ENCODE results near the gene RAB7B. TPM values are rescaled to one million over a fixed set of nuclear protein-coding genes. Genes with fewer than 3 reads are reported as not detected.
A peak's percentile ranks its signal among the peaks of the same experiment; 100 is the strongest.

RAB7B gene
- polyA plus RNA-seq, 1 donor: 5.4 TPM

GRCh38 chr1:206010060-206010459 lies 6.9 kb upstream of the RAB7B start:
- no peaks in the 10 kb centered on the region for H3K9me3 ChIP-seq (ENCODE audit: control insufficient read depth, low read depth, low read length)
- H3K36me3 ChIP-seq (ENCODE audit: control insufficient read depth, insufficient read depth, low read length): no peaks in the 10 kb centered on the region
- H3K4me3 ChIP-seq (ENCODE audit: low read length): no peak overlapping the region
- DNase-seq: no peak
- no peaks in the 10 kb centered on the region for H3K27me3 ChIP-seq (ENCODE audit: control insufficient read depth, insufficient read depth, low read length)
- H3K4me1 ChIP-seq (ENCODE audit: control insufficient read depth, insufficient read depth, low read length): peaks cover 4% of the 10 kb centered on the region
- no peak overlapping the region for H3K27ac ChIP-seq (ENCODE audit: low read length)
- WGBS (ENCODE audit: insufficient coverage, low lambda C conversion rate): no CpG with 5 or more reads among the region's 5 CpGs

DNA sequence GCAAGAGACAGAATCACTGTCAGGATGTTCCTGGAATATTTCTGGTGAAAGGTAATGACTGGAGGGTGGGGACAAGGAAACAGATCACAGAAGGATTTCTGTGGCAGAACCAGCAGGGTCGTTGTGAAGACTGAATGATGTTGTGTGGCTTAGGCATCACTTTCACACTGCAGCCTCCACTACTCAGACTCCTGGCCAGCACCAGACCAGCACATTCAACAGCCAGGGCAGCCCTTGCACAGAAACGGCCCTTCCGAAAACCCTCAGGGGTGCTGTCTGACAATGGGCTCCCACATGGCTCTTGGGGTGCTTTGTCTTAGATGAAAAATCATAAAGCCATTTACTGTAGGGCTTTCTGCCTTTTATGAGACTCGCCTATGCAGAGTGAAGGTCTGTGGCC lies 3.8 kb upstream of the RAB7B start:
- no CpG with 5 or more reads among the region's 4 CpGs for WGBS (ENCODE audit: insufficient coverage, low lambda C conversion rate)
- Histone ChIP-seq H3K36me3 (ENCODE audit: control insufficient read depth, insufficient read depth, low read length) (no peaks in the 10 kb centered on the region), H3K4me1 (ENCODE audit: control insufficient read depth, insufficient read depth, low read length) (peaks cover 4% of the 10 kb centered on the region), H3K27me3 (ENCODE audit: control insufficient read depth, insufficient read depth, low read length) (no peaks in the 10 kb centered on the region), H3K27ac (ENCODE audit: low read length) (no peak overlapping the region), H3K4me3 (ENCODE audit: low read length) (no peak overlapping the region), H3K9me3 (ENCODE audit: control insufficient read depth, low read depth, low read length) (peaks cover 7% of the 10 kb centered on the region)
- no peak for DNase-seq

DNA sequence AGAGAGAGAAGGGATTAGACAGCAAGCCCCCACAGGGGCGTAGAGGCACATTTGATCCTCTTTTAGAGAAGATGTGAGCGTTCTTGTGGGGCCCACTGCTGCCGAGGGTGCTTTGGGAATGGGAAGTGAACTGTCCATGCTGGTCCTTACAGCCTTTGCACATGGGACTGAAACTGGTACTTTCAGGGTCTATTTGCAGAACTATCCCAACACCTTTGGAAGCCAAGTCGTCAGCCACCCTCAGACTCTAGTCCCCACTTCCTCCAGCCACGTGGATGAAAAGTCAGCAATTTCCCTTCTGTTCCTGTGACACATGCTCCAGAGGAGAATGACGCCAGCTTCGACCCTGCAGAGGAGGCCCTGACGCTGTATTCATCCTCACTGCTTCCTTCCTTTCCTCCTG lies 2.6 kb upstream of the RAB7B start:
- Histone ChIP-seq H3K9me3 (ENCODE audit: control insufficient read depth, low read depth, low read length) (peaks cover 7% of the 10 kb centered on the region), H3K36me3 (ENCODE audit: control insufficient read depth, insufficient read depth, low read length) (no peaks in the 10 kb centered on the region), H3K27me3 (ENCODE audit: control insufficient read depth, insufficient read depth, low read length) (no peaks in the 10 kb centered on the region), H3K4me3 (ENCODE audit: low read length) (no peak overlapping the region), H3K27ac (ENCODE audit: low read length) (no peak overlapping the region), H3K4me1 (ENCODE audit: control insufficient read depth, insufficient read depth, low read length) (peaks cover 4% of the 10 kb centered on the region)
- no peak for DNase-seq
- no CpG with 5 or more reads among the region's 8 CpGs for WGBS (ENCODE audit: insufficient coverage, low lambda C conversion rate)

GRCh38 chr1:206005234-206005633 lies 2.0 kb upstream of the RAB7B start:
- no peak overlapping the region for H3K4me3 ChIP-seq (ENCODE audit: low read length)
- peaks cover 4% of the 10 kb centered on the region for H3K4me1 ChIP-seq (ENCODE audit: control insufficient read depth, insufficient read depth, low read length)
- H3K36me3 ChIP-seq (ENCODE audit: control insufficient read depth, insufficient read depth, low read length): no peaks in the 10 kb centered on the region
- H3K9me3 ChIP-seq (ENCODE audit: control insufficient read depth, low read depth, low read length): peaks cover 7% of the 10 kb centered on the region
- H3K27ac ChIP-seq (ENCODE audit: low read length): no peak overlapping the region
- no peaks in the 10 kb centered on the region for H3K27me3 ChIP-seq (ENCODE audit: control insufficient read depth, insufficient read depth, low read length)
- no peak for DNase-seq
- WGBS (ENCODE audit: insufficient coverage, low lambda C conversion rate): no CpG with 5 or more reads among the region's 7 CpGs

DNA sequence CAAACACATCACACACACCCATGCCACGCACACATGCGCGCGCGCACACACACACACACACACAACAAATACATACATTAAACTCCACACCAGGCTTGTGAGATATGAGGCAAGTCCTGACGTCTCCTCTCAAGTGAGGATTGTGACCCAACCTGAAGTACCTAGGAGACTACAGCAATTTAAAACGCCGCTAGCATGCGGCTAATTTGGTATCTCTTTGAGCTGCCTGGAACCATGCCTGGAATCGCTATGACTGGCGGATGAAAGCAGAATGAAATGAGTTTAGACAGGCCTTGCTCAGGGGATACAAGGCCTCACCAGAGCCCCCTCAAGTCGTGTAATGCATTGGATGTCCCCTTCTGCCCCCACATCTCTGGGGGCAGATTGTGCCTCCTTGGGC lies 1.6 kb upstream of the RAB7B start:
- H3K36me3 ChIP-seq (ENCODE audit: control insufficient read depth, insufficient read depth, low read length): no peaks in the 10 kb centered on the region
- H3K9me3 ChIP-seq (ENCODE audit: control insufficient read depth, low read depth, low read length): peaks cover 7% of the 10 kb centered on the region
- peaks cover 4% of the 10 kb centered on the region for H3K4me1 ChIP-seq (ENCODE audit: control insufficient read depth, insufficient read depth, low read length)
- no peak overlapping the region for H3K27ac ChIP-seq (ENCODE audit: low read length)
- no CpG with 5 or more reads among the region's 12 CpGs for WGBS (ENCODE audit: insufficient coverage, low lambda C conversion rate)
- H3K4me3 ChIP-seq (ENCODE audit: low read length): no peak overlapping the region
- no peak for DNase-seq
- no peaks in the 10 kb centered on the region for H3K27me3 ChIP-seq (ENCODE audit: control insufficient read depth, insufficient read depth, low read length)

DNA sequence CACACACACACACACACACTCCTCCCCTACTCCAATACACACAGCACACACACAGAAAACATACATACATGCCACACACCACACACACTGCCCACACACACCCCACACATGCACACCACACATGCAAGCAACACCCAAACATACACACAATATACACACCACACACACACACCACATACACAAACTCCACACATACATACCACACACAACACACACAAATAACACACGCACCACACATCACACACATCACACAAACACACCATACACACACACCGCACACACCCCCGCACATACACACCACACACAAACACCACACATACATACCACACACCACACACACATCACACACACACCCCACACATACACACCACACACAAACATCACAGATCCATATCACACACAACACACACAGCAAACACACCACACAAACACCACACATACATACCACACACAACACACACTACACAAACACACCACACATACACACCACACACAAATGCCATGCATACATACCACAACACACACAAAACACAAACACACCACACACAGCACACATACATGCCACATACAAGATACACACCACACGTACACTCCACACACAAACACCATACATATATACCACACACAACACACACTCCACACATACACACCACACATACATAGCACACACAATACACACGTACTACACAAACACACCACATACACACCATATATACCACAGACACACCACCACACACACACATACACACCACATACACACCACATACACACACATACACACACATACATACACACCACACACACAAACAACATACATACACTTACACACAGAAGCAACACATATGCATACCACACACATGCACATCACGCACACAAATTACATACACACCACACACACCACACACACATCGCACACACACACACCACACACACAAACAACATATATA lies 932 bp upstream of the RAB7B start:
- Histone ChIP-seq H3K4me3 (ENCODE audit: low read length) (no peak overlapping the region), H3K36me3 (ENCODE audit: control insufficient read depth, insufficient read depth, low read length) (no peaks in the 10 kb centered on the region), H3K27ac (ENCODE audit: low read length) (peak overlapping the region; percentile 12), H3K9me3 (ENCODE audit: control insufficient read depth, low read depth, low read length) (peaks cover 7% of the 10 kb centered on the region), H3K4me1 (ENCODE audit: control insufficient read depth, insufficient read depth, low read length) (peaks cover 4% of the 10 kb centered on the region), H3K27me3 (ENCODE audit: control insufficient read depth, insufficient read depth, low read length) (no peaks in the 10 kb centered on the region)
- DNase-seq: no peak
- whole genome bisulfite sequencing (ENCODE audit: insufficient coverage, low lambda C conversion rate): no CpG with 5 or more reads among the region's 7 CpGs

DNA sequence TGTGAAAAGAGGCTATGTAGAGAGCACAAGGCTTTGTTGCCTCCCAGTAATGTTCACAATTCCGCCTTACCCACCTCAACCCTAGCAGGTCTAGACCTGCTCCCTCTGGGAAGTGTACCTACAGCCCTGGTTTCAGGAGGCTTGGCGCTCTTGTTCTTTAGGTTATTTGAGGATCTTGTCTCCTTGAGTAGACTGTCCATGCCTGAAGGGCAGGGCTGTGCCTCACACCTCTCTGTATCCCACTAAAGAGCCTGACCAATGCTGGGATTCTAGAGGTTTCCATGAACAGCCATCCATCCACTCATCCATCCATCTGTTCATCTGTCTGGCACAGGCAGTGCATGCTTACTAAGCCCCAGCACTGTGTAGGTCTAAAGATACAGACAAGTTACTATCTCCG lies 1.0 kb downstream of the RAB7B start:
- H3K36me3 ChIP-seq (ENCODE audit: control insufficient read depth, insufficient read depth, low read length): no peaks in the 10 kb centered on the region
- H3K4me1 ChIP-seq (ENCODE audit: control insufficient read depth, insufficient read depth, low read length): peaks cover 4% of the 10 kb centered on the region
- H3K27me3 ChIP-seq (ENCODE audit: control insufficient read depth, insufficient read depth, low read length): no peaks in the 10 kb centered on the region
- no peak for DNase-seq
- no peak overlapping the region for H3K4me3 ChIP-seq (ENCODE audit: low read length)
- H3K9me3 ChIP-seq (ENCODE audit: control insufficient read depth, low read depth, low read length): peaks cover 7% of the 10 kb centered on the region
- no CpG with 5 or more reads among the region's 3 CpGs for WGBS (ENCODE audit: insufficient coverage, low lambda C conversion rate)
- no peak overlapping the region for H3K27ac ChIP-seq (ENCODE audit: low read length)

GRCh38 chr1:206001476-206001888 lies 1.7 kb downstream of the RAB7B start:
- no peak for DNase-seq
- no peak overlapping the region for H3K27ac ChIP-seq (ENCODE audit: low read length)
- H3K4me3 ChIP-seq (ENCODE audit: low read length): no peak overlapping the region
- peaks cover 7% of the 10 kb centered on the region for H3K9me3 ChIP-seq (ENCODE audit: control insufficient read depth, low read depth, low read length)
- peaks cover 2% of the 10 kb centered on the region for H3K27me3 ChIP-seq (ENCODE audit: control insufficient read depth, insufficient read depth, low read length)
- peaks cover 4% of the 10 kb centered on the region for H3K4me1 ChIP-seq (ENCODE audit: control insufficient read depth, insufficient read depth, low read length)
- H3K36me3 ChIP-seq (ENCODE audit: control insufficient read depth, insufficient read depth, low read length): no peaks in the 10 kb centered on the region
- WGBS (ENCODE audit: insufficient coverage, low lambda C conversion rate): no CpG with 5 or more reads among the region's 3 CpGs

GRCh38 chr1:206000641-206001339 lies 2.4 kb downstream of the RAB7B start:
- Histone ChIP-seq H3K9me3 (ENCODE audit: control insufficient read depth, low read depth, low read length) (peaks cover 7% of the 10 kb centered on the region), H3K4me3 (ENCODE audit: low read length) (no peak overlapping the region), H3K36me3 (ENCODE audit: control insufficient read depth, insufficient read depth, low read length) (no peaks in the 10 kb centered on the region), H3K27ac (ENCODE audit: low read length) (no peak overlapping the region), H3K4me1 (ENCODE audit: control insufficient read depth, insufficient read depth, low read length) (peaks cover 4% of the 10 kb centered on the region), H3K27me3 (ENCODE audit: control insufficient read depth, insufficient read depth, low read length) (peaks cover 2% of the 10 kb centered on the region)
- no peak for DNase-seq
- WGBS (ENCODE audit: insufficient coverage, low lambda C conversion rate): no CpG with 5 or more reads among the region's 8 CpGs

- WGBS (ENCODE audit: insufficient coverage, low lambda C conversion rate): no CpG with 5 or more reads among the region's 13 CpGs
- no peaks in the 10 kb centered on the region for H3K9me3 ChIP-seq (ENCODE audit: control insufficient read depth, low read depth, low read length)
- H3K4me1 ChIP-seq (ENCODE audit: control insufficient read depth, insufficient read depth, low read length): peaks cover 4% of the 10 kb centered on the region
- H3K27me3 ChIP-seq (ENCODE audit: control insufficient read depth, insufficient read depth, low read length): peaks cover 2% of the 10 kb centered on the region
- no peaks in the 10 kb centered on the region for H3K36me3 ChIP-seq (ENCODE audit: control insufficient read depth, insufficient read depth, low read length)
- H3K27ac ChIP-seq (ENCODE audit: low read length): no peak overlapping the region
- DNase-seq: no peak
- H3K4me3 ChIP-seq (ENCODE audit: low read length): no peak overlapping the region
Observed at GRCh38 chr1:205998457-205999241, 4.5 kb downstream of the RAB7B start.

All from large intestine (tissue), 3 donors.